Measurements from ENCODE around the gene TGFBR1.

The TGFBR1 gene

DNA sequence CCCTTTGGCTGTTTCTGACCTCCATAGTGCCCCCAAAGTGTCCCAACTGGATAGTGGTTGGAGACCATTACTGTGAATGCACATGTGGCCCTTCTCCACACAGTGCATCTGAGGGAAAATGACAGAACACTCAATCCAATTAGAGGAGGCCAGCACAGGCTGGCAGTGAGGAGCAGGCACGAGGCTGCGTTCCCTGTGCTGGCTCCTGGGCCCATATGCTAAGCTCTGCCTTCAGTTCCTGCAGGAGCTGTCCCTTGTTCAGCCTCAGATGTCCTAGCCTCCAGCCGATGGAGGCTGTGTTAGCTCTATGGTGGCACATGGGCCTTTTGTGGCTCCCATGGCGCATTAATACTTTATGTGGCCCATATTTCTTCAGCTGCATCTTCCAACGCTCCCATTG, 81.0 kb downstream of the TGFBR1 start:
- no peak overlapping the region for H3K4me3 ChIP-seq (ENCODE audit: insufficient read depth, low read length, poor library complexity, severe bottlenecking)
- no peaks in the 10 kb centered on the region for H3K9me2 ChIP-seq (replicated peaks; ENCODE audit: insufficient read depth, low read length)
- H3F3A ChIP-seq (ENCODE audit: insufficient read depth), result peaks cover 18% of the 10 kb centered on the region
- no peaks in the 10 kb centered on the region for H4K20me1 ChIP-seq (ENCODE audit: low read depth, low read length)
- H3K36me3 ChIP-seq (ENCODE audit: low read length), result no peaks in the 10 kb centered on the region
- no peak overlapping the region for H3K4me2 ChIP-seq (ENCODE audit: low read depth, low read length, poor library complexity, severe bottlenecking)
- no peaks in the 10 kb centered on the region for H3K27me3 ChIP-seq (ENCODE audit: low read length)
- TF ChIP-seq, protein P1, sequence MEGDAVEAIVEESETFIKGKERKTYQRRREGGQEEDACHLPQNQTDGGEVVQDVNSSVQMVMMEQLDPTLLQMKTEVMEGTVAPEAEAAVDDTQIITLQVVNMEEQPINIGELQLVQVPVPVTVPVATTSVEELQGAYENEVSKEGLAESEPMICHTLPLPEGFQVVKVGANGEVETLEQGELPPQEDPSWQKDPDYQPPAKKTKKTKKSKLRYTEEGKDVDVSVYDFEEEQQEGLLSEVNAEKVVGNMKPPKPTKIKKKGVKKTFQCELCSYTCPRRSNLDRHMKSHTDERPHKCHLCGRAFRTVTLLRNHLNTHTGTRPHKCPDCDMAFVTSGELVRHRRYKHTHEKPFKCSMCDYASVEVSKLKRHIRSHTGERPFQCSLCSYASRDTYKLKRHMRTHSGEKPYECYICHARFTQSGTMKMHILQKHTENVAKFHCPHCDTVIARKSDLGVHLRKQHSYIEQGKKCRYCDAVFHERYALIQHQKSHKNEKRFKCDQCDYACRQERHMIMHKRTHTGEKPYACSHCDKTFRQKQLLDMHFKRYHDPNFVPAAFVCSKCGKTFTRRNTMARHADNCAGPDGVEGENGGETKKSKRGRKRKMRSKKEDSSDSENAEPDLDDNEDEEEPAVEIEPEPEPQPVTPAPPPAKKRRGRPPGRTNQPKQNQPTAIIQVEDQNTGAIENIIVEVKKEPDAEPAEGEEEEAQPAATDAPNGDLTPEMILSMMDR (IDR thresholded peaks at IDR 0.05; ENCODE audit: insufficient read depth, low read length, poor library complexity, severe bottlenecking), result no peak
- TF ChIP-seq EZH2phosphoT487 (conservative IDR thresholded peaks at IDR 0.05; ENCODE audit: low read length), result no peak
- no peaks in the 10 kb centered on the region for H3K79me2 ChIP-seq (ENCODE audit: insufficient read depth, low read length)
- no peak overlapping the region for H3K27ac ChIP-seq (ENCODE audit: low read depth, low read length)
- no peak overlapping the region for H2AFZ ChIP-seq (ENCODE audit: low read depth, low read length, severe bottlenecking)
- H3K9me3 ChIP-seq (ENCODE audit: insufficient read depth, low read length), result no peaks in the 10 kb centered on the region
- H3K9ac ChIP-seq (ENCODE audit: low read length), result peak overlapping the region; percentile 6; the same call in 1 of the 2 replicates

DNA sequence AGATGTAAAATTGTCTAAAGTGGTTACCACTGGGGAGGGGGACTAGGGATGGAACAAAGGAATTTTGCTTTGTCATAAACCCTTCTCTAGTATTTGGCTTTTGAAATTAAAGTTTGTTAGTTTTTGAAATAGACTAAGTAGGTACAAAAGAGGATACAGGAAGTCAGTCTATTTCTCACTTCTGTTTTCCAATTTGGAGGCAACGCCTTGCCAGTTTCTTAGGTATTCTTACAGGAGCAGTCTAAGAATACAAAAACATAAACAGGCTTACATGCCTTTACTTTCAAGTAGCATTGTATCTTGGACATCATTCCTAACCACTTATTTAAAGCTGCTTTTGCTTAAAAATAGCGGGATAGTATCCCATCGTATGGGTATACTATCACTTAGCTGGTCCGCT, 82.4 kb downstream of the TGFBR1 start:
- H4K20me1 ChIP-seq (ENCODE audit: low read depth, low read length), result no peaks in the 10 kb centered on the region
- H3F3A ChIP-seq (ENCODE audit: insufficient read depth), result peaks cover 13% of the 10 kb centered on the region
- H3K9ac ChIP-seq (ENCODE audit: low read length), result peak overlapping the region; percentile 20; the same call in 1 of the 2 replicates
- no peaks in the 10 kb centered on the region for H3K9me3 ChIP-seq (ENCODE audit: insufficient read depth, low read length)
- H3K36me3 ChIP-seq (ENCODE audit: low read length), result no peaks in the 10 kb centered on the region
- H3K4me2 ChIP-seq (ENCODE audit: low read depth, low read length, poor library complexity, severe bottlenecking), result peak overlapping the region; percentile 42
- H2AFZ ChIP-seq (ENCODE audit: low read depth, low read length, severe bottlenecking), result peak overlapping the region; percentile 73
- peak overlapping the region; percentile 19; the same call in 1 of the 2 replicates for H3K27ac ChIP-seq (ENCODE audit: low read depth, low read length)
- H3K9me2 ChIP-seq (replicated peaks; ENCODE audit: insufficient read depth, low read length), result no peaks in the 10 kb centered on the region
- H3K4me3 ChIP-seq (ENCODE audit: insufficient read depth, low read length, poor library complexity, severe bottlenecking), result no peak overlapping the region
- TF ChIP-seq, protein P1 (IDR thresholded peaks at IDR 0.05; ENCODE audit: insufficient read depth, low read length, poor library complexity, severe bottlenecking), result no peak
- no peak for TF ChIP-seq EZH2phosphoT487 (conservative IDR thresholded peaks at IDR 0.05; ENCODE audit: low read length)
- H3K27me3 ChIP-seq (ENCODE audit: low read length), result no peaks in the 10 kb centered on the region
- H3K79me2 ChIP-seq (ENCODE audit: insufficient read depth, low read length), result no peaks in the 10 kb centered on the region

DNA sequence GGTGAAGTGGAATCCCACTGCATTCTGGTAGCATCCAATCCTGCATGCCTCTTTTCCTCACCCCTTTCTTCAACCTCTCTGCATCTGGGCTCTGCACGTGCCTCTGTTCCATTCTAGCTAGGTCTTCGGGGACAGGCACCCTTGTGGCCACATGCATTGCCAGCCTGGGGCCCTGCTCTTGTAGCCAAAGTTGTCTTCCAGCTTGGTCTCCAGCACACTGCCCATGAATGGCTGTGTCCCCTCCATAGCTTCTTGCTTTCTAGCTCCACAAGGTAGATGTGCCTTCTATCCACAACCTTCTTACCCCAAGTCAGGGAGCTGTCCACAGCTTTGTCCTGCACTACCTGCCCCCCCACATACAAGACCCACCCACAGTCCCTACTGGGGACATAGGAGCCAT, 84.3 kb downstream of the TGFBR1 start:
- no peaks in the 10 kb centered on the region for H3K36me3 ChIP-seq (ENCODE audit: low read length)
- no peaks in the 10 kb centered on the region for H3K9me3 ChIP-seq (ENCODE audit: insufficient read depth, low read length)
- no peak overlapping the region for H3K9ac ChIP-seq (ENCODE audit: low read length)
- no peaks in the 10 kb centered on the region for H3K79me2 ChIP-seq (ENCODE audit: insufficient read depth, low read length)
- no peaks in the 10 kb centered on the region for H4K20me1 ChIP-seq (ENCODE audit: low read depth, low read length)
- H3K27ac ChIP-seq (ENCODE audit: low read depth, low read length), result no peak overlapping the region
- H2AFZ ChIP-seq (ENCODE audit: low read depth, low read length, severe bottlenecking), result no peak overlapping the region
- no peak overlapping the region for H3K4me2 ChIP-seq (ENCODE audit: low read depth, low read length, poor library complexity, severe bottlenecking)
- no peaks in the 10 kb centered on the region for H3K27me3 ChIP-seq (ENCODE audit: low read length)
- no peak for TF ChIP-seq EZH2phosphoT487 (conservative IDR thresholded peaks at IDR 0.05; ENCODE audit: low read length)
- TF ChIP-seq, protein P1 (IDR thresholded peaks at IDR 0.05; ENCODE audit: insufficient read depth, low read length, poor library complexity, severe bottlenecking), result no peak
- no peaks in the 10 kb centered on the region for H3F3A ChIP-seq (ENCODE audit: insufficient read depth)
- no peak overlapping the region for H3K4me3 ChIP-seq (ENCODE audit: insufficient read depth, low read length, poor library complexity, severe bottlenecking)
- no peaks in the 10 kb centered on the region for H3K9me2 ChIP-seq (replicated peaks; ENCODE audit: insufficient read depth, low read length)

Data from SU-DHL-6 (cell line).